Spinal cord (tissue), 10 donors: ENCODE data around the gene PPP2R3A. TPM values are rescaled to one million over a fixed set of nuclear protein-coding genes. Genes with fewer than 3 reads are reported as not detected.

Experiments
- DNase-seq, 6 donors: peaks; one replicate each; pipeline versions ENCODE4 v3.0.0 to v3.0.0-alpha.2; 2013 to 2015; ENCODE audit warnings: low spot score in 6 of 6, low read depth in 4 of 6
- H3K27ac ChIP-seq: one replicate; pipeline ENCODE4 v1.5.1; 2013; ENCODE audit warnings: low read depth, low read length, control low read depth
- H3K27me3 ChIP-seq: one replicate; pipeline ENCODE4 v1.6.1; 2013; ENCODE audit warnings: low read length; ENCODE audit not compliant: control insufficient read depth, insufficient read depth
- H3K36me3 ChIP-seq: one replicate; pipeline ENCODE4 v1.6.1; 2013; ENCODE audit warnings: low read length; ENCODE audit not compliant: control insufficient read depth, insufficient read depth
- H3K4me1 ChIP-seq: one replicate; pipeline ENCODE4 v1.6.1; 2013; ENCODE audit warnings: low read length; ENCODE audit not compliant: control insufficient read depth, insufficient read depth
- H3K4me3 ChIP-seq: one replicate; pipeline ENCODE4 v1.5.1; 2013; ENCODE audit warnings: low read depth, low read length, control low read depth
- H3K9me3 ChIP-seq: one replicate; pipeline ENCODE4 v1.6.1; 2013; ENCODE audit warnings: low read length; ENCODE audit not compliant: control insufficient read depth, insufficient read depth
- WGBS: methylation state at CpG from one replicate; pipeline ENCODE4 v1.1.5; 2013; ENCODE audit warnings: missing lambda C conversion rate; ENCODE audit not compliant: insufficient coverage; 5-methylcytosine and 5-hydroxymethylcytosine counted together
- polyA plus RNA-seq, 2 donors: library from polyadenylated mRNA; unstranded; fragments of 120-200 nt; gene quantifications; one replicate each; pipeline ENCODE4 v1.2.1, GENCODE V29; 2013; ENCODE audit not compliant: insufficient read length in 2 of 2
- total RNA-seq, 2 donors: library from RNA; depleted of rRNA in 1 of 2; stranded (reverse); fragments of 120-200 nt in 1 of 2; fragments of >200 nt in 1 of 2; gene quantifications; one replicate each; pipeline versions ENCODE4 v1.2.3 to v1.2.4, GENCODE V29; 2013 to 2014
- donor health status: healthy.

The PPP2R3A gene
- total and polyA plus RNA-seq, 4 donors, result 13.1 to 21.4 (median 19.3) TPM

GRCh38 chr3:136048068-136048467, 82.5 kb downstream of the PPP2R3A start:
- H3K9me3 ChIP-seq, result no peaks in the 10 kb centered on the region
- peaks cover 12% of the 10 kb centered on the region for H3K36me3 ChIP-seq
- no peak overlapping the region for H3K4me3 ChIP-seq
- H3K4me1 ChIP-seq, result no peaks in the 10 kb centered on the region
- WGBS, result 95% methylated on average over 6 of the region's 7 CpGs
- DNase-seq, result no peak
- H3K27me3 ChIP-seq, result no peaks in the 10 kb centered on the region
- H3K27ac ChIP-seq, result no peak overlapping the region

- 59% methylated on average over 3 of the region's 6 CpGs for WGBS
- H3K4me1 ChIP-seq, result no peaks in the 10 kb centered on the region
- peaks cover 6% of the 10 kb centered on the region for H3K36me3 ChIP-seq
- no peak overlapping the region for H3K27ac ChIP-seq
- H3K27me3 ChIP-seq, result no peaks in the 10 kb centered on the region
- no peaks in the 10 kb centered on the region for H3K9me3 ChIP-seq
- no peak for DNase-seq
- no peak overlapping the region for H3K4me3 ChIP-seq
Observed at GRCh38 chr3:136050250-136050649, 84.7 kb downstream of the PPP2R3A start.

- Histone ChIP-seq H3K27me3 (no peaks in the 10 kb centered on the region), H3K36me3 (no peaks in the 10 kb centered on the region), H3K9me3 (no peaks in the 10 kb centered on the region), H3K4me3 (no peak overlapping the region), H3K4me1 (no peaks in the 10 kb centered on the region), H3K27ac (no peak overlapping the region)
- no peak for DNase-seq
- WGBS, result 100% methylated on average over 1 of the region's 4 CpGs
Observed at GRCh38 chr3:136055491-136055890, 90.0 kb downstream of the PPP2R3A start.

- Histone ChIP-seq H3K4me3 (no peak overlapping the region), H3K9me3 (no peaks in the 10 kb centered on the region), H3K36me3 (peaks cover 3% of the 10 kb centered on the region), H3K4me1 (no peaks in the 10 kb centered on the region), H3K27ac (no peak overlapping the region), H3K27me3 (no peaks in the 10 kb centered on the region)
- DNase-seq, result no peak
- WGBS, result 95% methylated on average over 2 of the region's 2 CpGs
Observed at GRCh38 chr3:136067211-136067610, 101.7 kb downstream of the PPP2R3A start.

GRCh38 chr3:136068708-136069107, 103.2 kb downstream of the PPP2R3A start:
- Histone ChIP-seq H3K36me3 (peaks cover 3% of the 10 kb centered on the region), H3K9me3 (no peaks in the 10 kb centered on the region), H3K27me3 (no peaks in the 10 kb centered on the region), H3K4me1 (no peaks in the 10 kb centered on the region), H3K4me3 (no peak overlapping the region), H3K27ac (no peak overlapping the region)
- no peak for DNase-seq
- WGBS, result 100% methylated on average over 1 of the region's 5 CpGs

GRCh38 chr3:136069933-136070332, 104.4 kb downstream of the PPP2R3A start:
- H3K36me3 ChIP-seq, result peaks cover 3% of the 10 kb centered on the region
- H3K27ac ChIP-seq, result no peak overlapping the region

GRCh38 chr3:136070334-136070733, 104.8 kb downstream of the PPP2R3A start:
- H3K4me3 ChIP-seq, result no peak overlapping the region
- no peaks in the 10 kb centered on the region for H3K9me3 ChIP-seq
- no peaks in the 10 kb centered on the region for H3K4me1 ChIP-seq
- H3K27me3 ChIP-seq, result no peaks in the 10 kb centered on the region
- no CpG with 5 or more reads among the region's 3 CpGs for WGBS
- no peak for DNase-seq
- H3K27ac ChIP-seq, result no peak overlapping the region
- H3K36me3 ChIP-seq, result peaks cover 3% of the 10 kb centered on the region

More at GRCh38 chr3:136069933-136070332, 104.4 kb downstream of the PPP2R3A start:
- H3K4me1 ChIP-seq, result no peaks in the 10 kb centered on the region
- DNase-seq, result no peak
- H3K4me3 ChIP-seq, result no peak overlapping the region
- no peaks in the 10 kb centered on the region for H3K27me3 ChIP-seq
- no peaks in the 10 kb centered on the region for H3K9me3 ChIP-seq
- no CpG with 5 or more reads among the region's 5 CpGs for WGBS

- H3K4me3 ChIP-seq, result no peak overlapping the region
- 44% methylated on average over 6 of the region's 9 CpGs for WGBS
- no peaks in the 10 kb centered on the region for H3K27me3 ChIP-seq
- H3K9me3 ChIP-seq, result no peaks in the 10 kb centered on the region
- H3K36me3 ChIP-seq, result peaks cover 3% of the 10 kb centered on the region
- no peaks in the 10 kb centered on the region for H3K4me1 ChIP-seq
- peak in 2 of 6 donors; percentile 32 to 39 for DNase-seq
- no peak overlapping the region for H3K27ac ChIP-seq
Observed at GRCh38 chr3:136070953-136071949, 105.7 kb downstream of the PPP2R3A start.

- Histone ChIP-seq H3K4me1 (no peaks in the 10 kb centered on the region), H3K27ac (no peak overlapping the region), H3K9me3 (no peaks in the 10 kb centered on the region), H3K27me3 (no peaks in the 10 kb centered on the region), H3K36me3 (no peaks in the 10 kb centered on the region), H3K4me3 (no peak overlapping the region)
- peak in 1 of 6 donors; percentile 51 for DNase-seq
- no CpG with 5 or more reads among the region's 1 CpG for WGBS
Observed at GRCh38 chr3:136074546-136075170, 109.1 kb downstream of the PPP2R3A start.
